Tibial nerve (tissue), 4 donors: ENCODE data around the gene FRMD4A. TPM values are rescaled to one million over a fixed set of nuclear protein-coding genes. Genes with fewer than 3 reads are reported as not detected.

Experiments used
- DNase-seq, 2 donors: peaks; one replicate each; pipeline ENCODE4 v3.0.0-alpha.2; 2019; ENCODE audit warnings: low spot score in 2 of 2
- H3K27ac ChIP-seq, 4 donors: fragments of 200-600 bp; sonication (generic) in 3 of 4; one replicate each; pipeline ENCODE4 v1.5.1; 2017 to 2019; ENCODE audit warnings: mild to moderate bottlenecking in 1 of 4
- H3K27me3 ChIP-seq, 2 donors: fragments of 200-600 bp; sonication (generic) in 1 of 2; one replicate each; pipeline versions ENCODE4 v1.5.1 to v1.6.0; 2017 to 2019
- H3K36me3 ChIP-seq, 3 donors: fragments of 200-600 bp; sonication (generic); one replicate each; pipeline ENCODE4 v1.5.1; 2018 to 2019
- H3K4me1 ChIP-seq, 4 donors: fragments of 200-600 bp; sonication (generic) in 3 of 4; one replicate each; pipeline ENCODE4 v1.5.1; 2017 to 2019
- H3K4me3 ChIP-seq, 4 donors: fragments of 200-600 bp; sonication (generic) in 3 of 4; one replicate each; pipeline ENCODE4 v1.5.1; 2017 to 2019; ENCODE audit warnings: mild to moderate bottlenecking in 1 of 4, moderate library complexity in 1 of 4
- H3K9me3 ChIP-seq, 4 donors: fragments of 200-600 bp; sonication (generic) in 3 of 4; one replicate each; pipeline ENCODE4 v1.5.1; 2017 to 2019
- EP300 ChIP-seq, 2 donors: sonication (generic); formaldehyde crosslinking; IDR thresholded peaks; one replicate each; pipeline ENCODE4 v1.6.1; 2017; ENCODE audit warnings: antibody characterized with exemption in 2 of 2, mild to moderate bottlenecking in 1 of 2
- POLR2A ChIP-seq, 2 donors: fragments of 450-650 bp; IDR thresholded peaks; one replicate each; pipeline ENCODE4 v1.6.1; 2017; ENCODE audit warnings: antibody characterized with exemption in 2 of 2, mild to moderate bottlenecking in 2 of 2, moderate library complexity in 2 of 2
- WGBS, 2 donors: methylation state at CpG; one replicate each; pipeline ENCODE4 v1.1.5; 2018; 5-methylcytosine and 5-hydroxymethylcytosine counted together
- total RNA-seq, 4 donors: library from RNA; depleted of rRNA; stranded (reverse); fragments of >200 nt; gene quantifications; one replicate each; pipeline ENCODE4 v1.1.0, GENCODE V29; 2016
- TF ChIP-seq, protein P1 (sequence below), 5 experiments: fragments of 200-600 bp in 3 of 5; fragments of 450-650 bp in 2 of 5; sonication (generic) in 3 of 5; IDR thresholded peaks; one replicate each; pipeline ENCODE4 v1.5.1; 2016 to 2019; ENCODE audit warnings: antibody characterized with exemption in 5 of 5, mild to moderate bottlenecking in 3 of 5, moderate library complexity in 2 of 5

Gene FRMD4A
- total RNA-seq, 4 donors from 2014 or later, result 39.8 to 89.7 (median 53.9) TPM

GRCh38 chr10:13612654-13613373 lies 717.9 kb downstream of the FRMD4A start:
- 76 to 79% methylated on average over 3 of the region's 3 CpGs for WGBS, 2 donors
- H3K9me3 ChIP-seq, result no peaks in the 10 kb centered on the region
- no peaks in the 10 kb centered on the region for H3K4me1 ChIP-seq
- DNase-seq, result no peak
- H3K4me3 ChIP-seq, result no peak overlapping the region
- H3K27ac ChIP-seq, result no peak overlapping the region
- H3K36me3 ChIP-seq, result peaks cover 0 to 73% (median 6%) of the 10 kb centered on the region in 3 donors
- H3K27me3 ChIP-seq, result no peaks in the 10 kb centered on the region
- TF ChIP-seq, protein P1, sequence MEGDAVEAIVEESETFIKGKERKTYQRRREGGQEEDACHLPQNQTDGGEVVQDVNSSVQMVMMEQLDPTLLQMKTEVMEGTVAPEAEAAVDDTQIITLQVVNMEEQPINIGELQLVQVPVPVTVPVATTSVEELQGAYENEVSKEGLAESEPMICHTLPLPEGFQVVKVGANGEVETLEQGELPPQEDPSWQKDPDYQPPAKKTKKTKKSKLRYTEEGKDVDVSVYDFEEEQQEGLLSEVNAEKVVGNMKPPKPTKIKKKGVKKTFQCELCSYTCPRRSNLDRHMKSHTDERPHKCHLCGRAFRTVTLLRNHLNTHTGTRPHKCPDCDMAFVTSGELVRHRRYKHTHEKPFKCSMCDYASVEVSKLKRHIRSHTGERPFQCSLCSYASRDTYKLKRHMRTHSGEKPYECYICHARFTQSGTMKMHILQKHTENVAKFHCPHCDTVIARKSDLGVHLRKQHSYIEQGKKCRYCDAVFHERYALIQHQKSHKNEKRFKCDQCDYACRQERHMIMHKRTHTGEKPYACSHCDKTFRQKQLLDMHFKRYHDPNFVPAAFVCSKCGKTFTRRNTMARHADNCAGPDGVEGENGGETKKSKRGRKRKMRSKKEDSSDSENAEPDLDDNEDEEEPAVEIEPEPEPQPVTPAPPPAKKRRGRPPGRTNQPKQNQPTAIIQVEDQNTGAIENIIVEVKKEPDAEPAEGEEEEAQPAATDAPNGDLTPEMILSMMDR (IDR thresholded peaks at IDR 0.05), result no peak

GRCh38 chr10:13608246-13608853 lies 722.4 kb downstream of the FRMD4A start:
- no peak for DNase-seq
- peaks cover 0 to 77% (median 6%) of the 10 kb centered on the region in 3 donors for H3K36me3 ChIP-seq
- H3K9me3 ChIP-seq, result no peaks in the 10 kb centered on the region
- 55 to 67% methylated on average over 8 of the region's 8 CpGs for WGBS, 2 donors
- TF ChIP-seq POLR2A (IDR thresholded peaks at IDR 0.05) (no peak), EP300 (IDR thresholded peaks at IDR 0.05) (no peak)
- TF ChIP-seq, protein P1 (IDR thresholded peaks at IDR 0.05), result no peak
- H3K4me1 ChIP-seq, result no peaks in the 10 kb centered on the region
- no peaks in the 10 kb centered on the region for H3K27me3 ChIP-seq
- no peak overlapping the region for H3K4me3 ChIP-seq
- no peak overlapping the region for H3K27ac ChIP-seq

DNA sequence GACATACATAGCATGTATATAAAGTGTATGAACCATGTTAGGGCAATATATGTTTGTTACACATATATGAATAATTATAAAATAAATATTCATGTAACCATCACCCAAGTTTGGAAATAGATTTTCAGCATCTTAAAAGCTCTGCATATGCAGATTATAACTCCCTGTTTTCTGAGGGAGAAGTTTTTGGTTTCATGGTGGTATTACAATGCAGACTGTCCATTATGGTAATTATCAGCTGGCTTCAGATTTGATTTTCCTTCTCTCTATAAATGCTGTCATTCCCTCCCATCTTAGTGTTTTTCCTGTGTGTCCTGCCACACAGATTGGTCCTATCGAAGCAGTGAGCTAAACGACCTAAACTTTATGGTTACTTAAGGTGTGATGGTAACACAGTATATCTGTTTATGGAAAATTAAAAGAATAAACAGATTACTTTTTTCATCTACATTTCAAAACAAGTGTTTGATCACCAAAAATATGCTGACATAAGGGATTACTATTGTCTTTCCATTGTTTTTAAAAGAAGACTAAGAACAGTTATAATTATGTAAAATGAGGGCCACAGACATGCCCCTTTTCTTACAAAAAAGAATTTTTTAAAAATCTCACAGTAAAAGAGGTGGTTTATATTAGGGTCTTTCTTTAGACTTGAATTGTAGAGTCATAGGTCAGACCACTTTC lies 726.2 kb downstream of the FRMD4A start:
- Histone ChIP-seq H3K27me3 (no peaks in the 10 kb centered on the region), H3K4me1 (no peaks in the 10 kb centered on the region), H3K36me3 (peaks cover 0 to 67% (median 6%) of the 10 kb centered on the region in 3 donors), H3K9me3 (no peaks in the 10 kb centered on the region), H3K4me3 (no peak overlapping the region), H3K27ac (no peak overlapping the region)
- WGBS, 2 donors, result 75 to 93% methylated on average over 2 of the region's 2 CpGs
- TF ChIP-seq EP300 (IDR thresholded peaks at IDR 0.05), result no peak
- TF ChIP-seq POLR2A (IDR thresholded peaks at IDR 0.05), result no peak
- TF ChIP-seq, protein P1 (IDR thresholded peaks at IDR 0.05), result no peak
- DNase-seq, result no peak

- Histone ChIP-seq H3K27ac (no peak overlapping the region), H3K9me3 (no peaks in the 10 kb centered on the region), H3K27me3 (no peaks in the 10 kb centered on the region), H3K36me3 (peaks cover 0 to 29% (median 4%) of the 10 kb centered on the region in 3 donors), H3K4me3 (no peak overlapping the region), H3K4me1 (peaks cover 0 to 4% (median 0%) of the 10 kb centered on the region in 4 donors)
- 86 to 87% methylated on average over 5 of the region's 5 CpGs for WGBS, 2 donors
- DNase-seq, result no peak
- TF ChIP-seq, protein P1 (IDR thresholded peaks at IDR 0.05), result no peak
- TF ChIP-seq EP300 (IDR thresholded peaks at IDR 0.05) (no peak), POLR2A (IDR thresholded peaks at IDR 0.05) (no peak)
Measured at GRCh38 chr10:13597909-13598308, 732.8 kb downstream of the FRMD4A start.

DNA sequence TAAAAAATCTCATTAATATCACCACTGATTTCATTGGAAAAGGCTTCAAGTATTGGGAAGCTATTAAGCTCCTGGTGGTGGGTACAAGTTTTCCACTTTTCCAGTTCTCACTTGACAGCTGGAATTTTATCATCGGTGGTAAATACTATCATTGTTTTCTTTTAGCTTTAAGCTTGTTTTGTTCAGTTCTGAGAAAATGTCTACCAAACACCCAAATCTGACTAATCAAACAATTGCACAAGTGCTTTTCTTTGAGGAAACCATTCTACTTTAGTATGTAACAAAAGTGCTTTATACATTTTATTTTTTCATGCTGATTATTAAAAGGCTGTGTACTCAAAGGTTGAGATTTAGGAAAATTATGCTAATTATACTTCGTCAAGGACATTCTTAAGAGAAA lies 736.1 kb downstream of the FRMD4A start:
- Histone ChIP-seq H3K36me3 (peaks cover 0 to 21% (median 0%) of the 10 kb centered on the region in 3 donors), H3K9me3 (no peaks in the 10 kb centered on the region), H3K27ac (no peak overlapping the region), H3K4me3 (no peak overlapping the region), H3K27me3 (no peaks in the 10 kb centered on the region), H3K4me1 (peaks cover 0 to 8% (median 0%) of the 10 kb centered on the region in 4 donors)
- no peak for DNase-seq
- TF ChIP-seq POLR2A (IDR thresholded peaks at IDR 0.05) (no peak), EP300 (IDR thresholded peaks at IDR 0.05) (no peak)
- TF ChIP-seq, protein P1 (IDR thresholded peaks at IDR 0.05), result no peak
- WGBS, 2 donors, result 55 to 56% methylated on average over 2 of the region's 2 CpGs
